NK-92 (cell line): ENCODE results near the gene PKP2.
"Not testable (repeated sequence)": the region's sequence is repeated elsewhere in the genome, so short reads cannot be mapped to it uniquely, and the experiment has no call there.

Experiments used
- DNase-seq: peaks from one replicate; lab custom pipeline; 2025; ENCODE audit not compliant: unreplicated experiment; lab: John Stamatoyannopoulos, UW

Gene PKP2

DNA sequence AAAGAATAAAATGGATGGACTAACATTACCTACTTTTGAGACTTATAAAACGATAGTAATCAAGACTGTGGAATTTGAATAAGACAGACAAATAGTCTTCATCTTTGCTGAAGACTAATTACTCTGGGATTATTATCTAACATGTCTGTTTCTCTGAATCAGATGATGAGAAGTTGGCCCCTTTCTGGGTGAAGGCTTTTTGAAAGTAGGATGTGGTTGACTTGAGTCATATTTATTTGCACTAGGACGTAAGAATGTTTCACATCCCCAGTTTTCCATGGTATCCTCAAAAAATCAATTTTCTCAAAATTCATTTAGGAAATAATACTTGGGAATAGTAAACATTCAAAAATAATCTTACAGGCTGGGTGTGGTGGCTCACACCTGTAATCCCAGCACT is 31.8 kb downstream of the PKP2 start:
- DNase-seq: no peak

GRCh38 chr12:32863128-32863527 is 33.4 kb downstream of the PKP2 start:
- DNase-seq: no peak

- DNase-seq: not testable (repeated sequence)
Observed at GRCh38 chr12:32861658-32862057, 34.9 kb downstream of the PKP2 start.

- no peak for DNase-seq
Observed at GRCh38 chr12:32860192-32860591, 36.4 kb downstream of the PKP2 start.

- DNase-seq: no peak
Observed at GRCh38 chr12:32859389-32859788, 37.2 kb downstream of the PKP2 start.

- DNase-seq: no peak
Observed at GRCh38 chr12:32854716-32855115, 41.9 kb downstream of the PKP2 start.

DNA sequence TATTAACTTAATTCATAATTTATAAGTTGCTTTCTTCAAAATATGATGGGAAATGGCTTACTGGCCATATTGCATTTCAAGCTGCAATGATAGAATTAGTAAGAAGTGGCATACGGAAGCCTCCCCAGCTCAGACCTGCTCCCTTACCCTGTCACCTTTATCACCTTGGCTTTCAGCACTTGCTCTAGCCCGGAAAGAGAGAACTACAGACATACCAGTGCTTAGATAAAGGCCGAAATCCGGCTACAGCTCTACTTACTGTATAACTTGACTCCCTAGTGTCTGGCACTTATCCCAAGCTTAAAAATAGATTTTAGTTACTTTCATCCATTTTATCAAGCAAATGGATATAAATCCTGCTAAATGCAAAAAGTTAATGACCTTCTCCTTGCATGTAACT is 42.5 kb downstream of the PKP2 start:
- no peak for DNase-seq

DNA sequence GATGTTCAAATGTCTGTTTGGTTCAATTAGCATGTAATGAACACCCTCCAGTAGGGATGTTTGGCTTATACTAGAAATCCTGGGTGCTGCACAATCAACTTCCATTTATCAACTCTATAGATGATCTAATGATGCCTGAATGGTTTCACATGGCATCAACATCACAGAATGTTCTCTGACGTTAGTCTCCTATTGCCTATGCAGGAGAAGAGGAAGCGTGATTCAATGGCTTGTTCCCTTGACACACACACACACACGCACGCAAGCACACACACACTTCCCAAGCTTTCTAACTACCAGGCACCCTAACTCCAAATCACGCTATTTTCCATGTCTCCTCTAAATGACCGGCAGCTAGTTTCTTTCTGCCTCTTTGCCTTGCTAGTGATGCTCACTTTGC is 49.3 kb downstream of the PKP2 start:
- DNase-seq: no peak

DNA sequence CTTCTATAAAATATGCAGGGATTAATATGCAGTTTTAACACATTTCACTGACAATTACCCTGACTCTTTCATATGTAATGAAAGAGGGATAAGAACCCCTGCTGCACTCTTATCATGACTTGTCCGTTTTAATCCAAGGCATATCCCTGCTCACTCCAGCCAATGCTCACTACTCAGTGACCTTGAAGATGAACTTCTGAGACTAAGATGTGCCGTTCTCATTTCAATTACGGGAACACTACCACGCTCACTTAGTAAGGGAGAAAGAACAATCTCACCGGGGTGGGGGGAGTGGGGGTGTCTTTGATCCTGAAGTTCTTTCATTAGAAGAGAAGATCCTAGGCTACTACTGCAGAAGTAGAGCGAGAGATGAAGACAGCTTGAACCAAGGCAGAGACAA is 50.5 kb downstream of the PKP2 start:
- DNase-seq: no peak

DNA sequence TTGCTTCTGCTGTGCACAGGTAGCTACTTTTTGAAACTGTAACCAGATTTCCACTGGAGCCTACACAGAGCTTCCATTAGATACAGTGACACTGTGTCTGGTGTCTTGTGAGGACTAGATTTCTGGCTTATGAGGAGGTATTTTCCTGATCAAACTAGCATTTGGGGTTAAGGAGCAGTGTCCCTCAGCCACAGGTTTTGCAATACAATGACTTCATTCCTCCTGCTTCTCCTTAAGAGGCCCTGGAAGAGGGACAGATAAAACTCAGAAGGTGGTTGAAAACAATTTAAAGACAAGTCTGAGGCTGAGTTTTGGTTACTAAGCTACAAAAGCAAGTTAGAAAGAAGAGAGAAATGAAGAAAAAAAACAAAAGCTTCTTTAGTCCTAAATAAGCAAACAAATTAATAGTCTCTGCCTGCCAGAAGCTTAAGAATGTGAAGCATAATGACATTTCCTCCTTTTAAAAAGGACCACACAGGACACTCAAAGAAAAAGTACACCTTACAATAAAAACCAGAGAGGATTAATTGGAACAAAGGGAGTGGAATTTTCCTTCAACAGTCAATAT is 53.0 kb downstream of the PKP2 start:
- no peak for DNase-seq

GRCh38 chr12:32841061-32841460 is 55.5 kb downstream of the PKP2 start:
- DNase-seq: no peak

GRCh38 chr12:32839828-32840227 is 56.7 kb downstream of the PKP2 start:
- DNase-seq: no peak

DNA sequence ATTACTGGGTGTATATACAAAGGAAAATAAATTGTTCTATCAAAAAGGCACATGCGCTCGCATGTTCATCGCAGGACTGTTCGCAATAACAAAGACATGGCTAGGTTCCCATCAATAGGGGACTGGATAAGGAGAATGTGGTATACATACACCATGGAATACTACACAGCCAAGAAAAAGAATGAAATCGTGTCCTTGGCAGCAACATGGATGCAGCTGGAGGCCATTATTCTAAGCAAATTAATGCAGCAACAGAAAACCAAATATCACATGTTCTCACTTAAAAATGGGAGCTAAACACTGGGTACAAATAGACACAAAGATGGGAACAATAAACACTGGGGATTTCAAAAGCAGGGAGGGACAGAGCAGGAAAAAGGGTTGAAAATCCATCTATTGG is 58.6 kb downstream of the PKP2 start:
- DNase-seq: no peak

DNA sequence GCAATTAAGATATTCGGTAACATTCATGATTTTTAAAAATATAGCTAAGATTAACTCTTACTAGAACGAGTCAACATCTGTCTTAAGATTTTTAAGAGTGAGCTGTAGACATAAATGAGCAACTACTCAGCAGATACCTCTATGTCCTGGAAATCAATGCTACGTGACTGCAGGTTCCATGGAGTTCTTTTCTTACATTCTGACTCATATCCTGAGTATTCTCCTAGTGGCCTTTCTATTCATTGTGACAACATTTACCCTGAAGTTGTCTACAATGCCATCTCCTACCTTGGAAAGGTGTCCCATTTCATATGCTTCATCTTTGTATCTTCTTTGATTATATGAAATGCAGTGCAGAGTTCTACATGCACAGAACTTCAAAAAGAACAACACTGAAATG is 59.9 kb downstream of the PKP2 start:
- DNase-seq: no peak

DNA sequence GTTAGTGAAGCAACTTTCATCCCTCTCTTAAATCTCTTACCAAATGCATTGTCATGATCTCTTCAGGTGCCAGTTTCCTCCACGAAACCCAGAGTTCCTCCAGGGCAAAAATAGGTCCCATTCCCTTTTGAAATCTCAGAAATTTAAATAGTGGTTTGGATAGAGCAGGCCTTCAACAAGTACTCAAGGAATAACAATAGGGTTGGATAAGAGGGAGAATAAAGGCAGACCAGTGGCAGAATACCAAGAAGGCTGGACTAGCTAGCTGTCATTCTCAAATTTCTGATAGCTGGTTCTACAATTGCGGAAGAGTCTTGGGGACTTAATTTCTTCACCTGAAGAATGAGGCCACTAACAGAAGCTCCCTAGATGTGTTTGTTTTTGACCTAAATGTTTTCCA is 62.5 kb downstream of the PKP2 start:
- no peak for DNase-seq

DNA sequence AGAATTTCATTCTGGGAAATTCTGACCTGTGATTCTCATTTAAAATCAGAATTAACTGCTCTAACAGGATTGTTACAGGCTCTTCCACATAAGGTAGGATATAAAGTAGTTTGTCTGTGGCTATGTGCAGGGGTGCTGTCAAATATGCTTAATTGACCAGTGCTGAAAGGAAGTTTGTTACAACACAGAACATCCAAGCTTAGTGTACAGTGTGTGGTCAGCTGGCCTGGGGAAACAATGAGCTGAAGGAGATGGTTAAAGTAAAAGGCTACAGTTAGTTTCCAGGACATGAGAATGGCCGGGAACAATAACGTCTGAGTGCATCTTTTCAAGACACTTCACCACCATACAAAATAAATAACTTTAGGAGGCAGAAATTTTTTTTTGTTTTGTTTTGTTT is 68.0 kb downstream of the PKP2 start:
- no peak for DNase-seq

DNA sequence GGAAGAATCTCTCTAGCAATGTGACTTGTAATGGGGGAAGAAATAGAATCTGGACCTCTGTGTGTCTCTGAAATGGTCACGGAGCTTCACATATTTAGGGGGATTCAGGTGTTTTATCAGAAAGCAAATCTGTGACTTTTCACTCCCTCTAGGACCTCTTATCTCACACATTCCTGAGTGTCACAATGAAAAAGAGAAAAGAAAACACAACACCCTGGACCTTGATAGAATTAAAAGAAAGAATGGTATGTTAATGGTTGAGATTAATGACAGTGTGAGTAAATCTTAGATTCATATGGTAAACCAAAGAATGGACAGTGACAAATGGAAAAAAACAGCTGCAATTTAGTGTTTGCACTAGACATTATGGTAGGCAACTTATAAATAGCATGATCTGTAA is 68.5 kb downstream of the PKP2 start:
- DNase-seq: no peak

GRCh38 chr12:32826807-32827412 is 69.7 kb downstream of the PKP2 start:
- DNase-seq: no peak

GRCh38 chr12:32824596-32824995 is 72.0 kb downstream of the PKP2 start:
- DNase-seq: no peak

GRCh38 chr12:32822344-32822743 is 74.2 kb downstream of the PKP2 start:
- DNase-seq: no peak

DNA sequence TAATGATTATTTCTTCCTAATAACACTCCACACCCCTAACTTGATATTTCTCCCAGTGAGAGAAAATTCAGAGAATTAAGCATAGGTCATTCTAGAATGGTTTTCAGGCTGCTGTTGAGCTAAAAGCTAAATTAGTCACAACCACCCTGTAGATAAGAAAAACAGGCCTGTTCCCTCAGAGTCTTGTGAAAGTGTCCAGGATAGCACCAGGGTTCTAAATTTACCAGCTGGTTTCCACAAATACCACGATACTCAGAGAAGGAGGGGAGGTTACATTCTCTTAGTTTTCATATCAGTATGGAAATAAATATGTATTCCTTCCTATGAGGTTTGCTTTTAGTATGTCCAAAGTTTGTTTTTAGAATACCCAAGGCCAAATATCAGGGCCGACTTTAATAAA is 74.9 kb downstream of the PKP2 start:
- no peak for DNase-seq

DNA sequence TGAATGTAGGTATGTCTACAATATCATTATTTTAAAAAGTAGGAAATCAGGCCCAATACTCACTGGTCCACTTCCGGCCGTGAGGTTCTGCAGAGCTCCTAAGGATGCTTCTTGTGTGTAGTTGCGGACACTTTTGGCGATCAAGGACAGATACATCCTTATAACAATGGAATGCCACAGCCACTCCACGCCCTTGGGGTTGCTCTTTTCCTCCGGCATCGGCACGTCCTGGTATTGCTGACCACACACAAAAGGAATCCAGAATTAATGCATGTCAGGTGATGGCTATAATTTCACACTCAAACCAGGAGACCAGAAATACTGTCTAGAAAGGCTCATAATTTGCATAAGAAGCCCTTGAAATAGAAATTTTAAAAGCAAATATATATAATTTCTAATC is 75.3 kb downstream of the PKP2 start:
- no peak for DNase-seq

DNA sequence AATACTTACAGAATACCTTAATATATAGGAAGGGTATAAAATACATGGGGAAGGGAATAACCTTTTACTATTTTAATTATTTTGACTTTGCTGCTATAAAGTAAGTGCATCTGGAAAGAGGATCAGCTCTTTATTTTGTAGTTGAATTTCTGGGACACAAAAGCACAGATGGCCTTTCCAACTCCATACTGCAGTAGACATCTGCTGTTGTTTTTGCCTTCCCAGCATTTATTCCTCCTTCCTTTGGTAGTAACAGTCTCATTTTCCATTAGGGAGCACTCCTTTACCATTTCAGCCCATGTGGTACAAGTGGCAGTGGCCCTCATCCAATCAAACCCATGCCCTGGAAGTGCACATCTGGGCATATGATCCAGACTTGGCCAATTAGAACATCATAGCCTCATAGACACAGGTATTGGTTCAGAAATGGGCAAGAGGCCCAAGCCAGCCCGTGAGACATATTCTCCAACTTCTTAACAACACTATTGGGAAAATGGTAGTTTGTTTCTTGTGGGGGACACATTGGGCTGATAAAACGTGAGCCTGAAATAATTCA is 76.1 kb downstream of the PKP2 start:
- DNase-seq: no peak
